GM18499 (cell line): ENCODE results near the gene PAM.
"Not testable (repeated sequence)": the region's sequence is repeated elsewhere in the genome, so short reads cannot be mapped to it uniquely, and the experiment has no call there.

ENCODE experiments used
- ATAC-seq: cut with Tn5 transposase; IDR thresholded peaks from one replicate; pipeline ENCODE4 v1.9.1; 2021; ENCODE audit warnings: moderate number of reproducible peaks; ENCODE audit not compliant: insufficient read depth, unreplicated experiment

PAM gene

GRCh38 chr5:102888483-102888882 is 133.4 kb downstream of the PAM start:
- no peak for ATAC-seq

- ATAC-seq, result no peak
Measured at GRCh38 chr5:102889033-102889432, 133.9 kb downstream of the PAM start.

DNA sequence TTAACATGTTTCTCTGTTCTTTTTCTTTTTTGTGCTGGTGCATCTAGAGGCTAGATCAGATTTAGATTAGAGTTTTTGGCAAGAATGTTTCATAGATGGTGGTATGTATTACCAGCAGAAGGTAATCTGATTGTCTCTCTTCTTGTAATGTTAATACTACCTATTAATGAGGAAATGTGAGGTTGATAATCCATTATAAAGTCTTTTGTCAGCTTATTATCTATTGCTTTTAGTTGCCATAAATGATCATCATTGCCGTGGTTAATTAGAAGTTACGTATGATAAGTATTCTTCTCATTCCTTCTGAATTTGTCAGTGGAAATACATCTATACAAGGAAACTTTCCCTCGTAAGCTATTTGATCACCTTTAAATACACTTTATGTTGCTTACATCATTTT is 135.0 kb downstream of the PAM start:
- ATAC-seq, result no peak

DNA sequence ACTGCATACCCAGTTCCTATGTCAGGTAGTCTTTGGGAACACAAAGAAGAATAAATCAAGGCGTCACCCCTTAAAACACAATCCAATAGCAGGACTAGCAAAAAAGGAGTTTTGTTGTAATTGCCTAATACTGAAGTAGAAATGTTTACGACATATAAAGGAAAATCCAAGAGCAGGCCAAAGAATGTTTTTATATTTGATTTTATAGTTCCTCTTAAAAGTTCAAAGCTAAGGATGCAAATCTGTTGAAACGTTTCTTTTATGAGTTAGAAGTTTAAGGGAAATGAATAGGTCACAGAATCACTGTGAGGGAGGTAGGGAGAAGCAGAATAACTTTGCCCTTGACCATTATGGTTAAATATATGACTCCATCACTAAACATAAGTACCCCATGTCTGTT is 136.1 kb downstream of the PAM start:
- ATAC-seq, result no peak

DNA sequence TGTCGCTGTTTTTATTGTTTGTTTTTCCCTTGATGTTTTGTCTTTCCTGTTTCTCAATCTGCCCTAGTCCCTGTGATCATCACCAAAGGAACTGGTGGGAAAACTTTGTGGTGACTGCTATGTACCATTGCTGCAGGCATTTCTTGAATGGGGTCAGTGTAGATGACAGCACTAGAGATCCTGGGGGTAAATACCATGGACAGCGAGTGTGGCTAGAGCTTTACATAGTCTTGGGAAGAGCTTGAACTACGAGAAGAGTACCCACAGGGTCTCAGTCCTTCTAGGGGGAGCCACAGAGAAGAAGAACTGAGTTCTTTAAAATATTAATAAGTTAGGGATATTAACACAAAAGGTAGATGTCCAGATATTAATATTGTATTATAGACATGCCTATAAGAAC is 138.8 kb downstream of the PAM start:
- ATAC-seq, result no peak

GRCh38 chr5:102895234-102895633 is 140.1 kb downstream of the PAM start:
- no peak for ATAC-seq

GRCh38 chr5:102895976-102896375 is 140.9 kb downstream of the PAM start:
- no peak for ATAC-seq

DNA sequence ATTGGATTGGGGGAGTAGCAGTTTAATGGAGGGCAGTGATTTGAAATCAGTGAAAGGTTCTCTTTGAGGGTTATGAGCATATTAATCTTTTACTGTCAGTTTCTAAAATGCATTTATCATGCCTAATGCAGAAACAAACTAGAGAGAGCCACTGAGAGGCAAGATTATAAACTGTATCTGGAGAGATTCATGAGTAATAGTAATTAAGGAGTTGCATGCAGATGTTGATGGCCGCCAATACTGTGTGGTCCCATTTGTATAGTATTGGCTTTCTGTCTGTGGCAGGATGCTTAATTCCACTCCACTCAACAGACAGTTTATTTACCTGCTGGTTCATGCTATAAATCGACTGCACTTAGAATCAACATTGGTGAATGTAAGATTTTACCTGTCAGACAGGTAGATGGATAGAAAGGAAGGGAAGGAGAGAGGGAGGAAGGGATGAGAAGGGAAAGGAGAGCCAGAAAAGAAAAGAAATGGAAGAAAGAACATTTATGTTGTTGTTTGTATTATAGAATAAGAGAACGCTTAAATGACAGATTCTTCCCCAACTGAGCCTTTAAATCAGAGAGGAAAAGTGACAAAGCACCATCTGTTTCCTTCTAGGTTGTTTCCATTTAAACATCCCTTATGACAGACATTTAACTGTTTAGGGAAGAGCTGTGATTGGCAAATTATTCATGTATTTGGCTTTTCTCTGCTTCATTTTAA is 146.5 kb downstream of the PAM start:
- ATAC-seq, result no peak

GRCh38 chr5:102902135-102902448 is 147.0 kb downstream of the PAM start:
- ATAC-seq, result no peak

GRCh38 chr5:102902647-102903046 is 147.5 kb downstream of the PAM start:
- ATAC-seq, result no peak

DNA sequence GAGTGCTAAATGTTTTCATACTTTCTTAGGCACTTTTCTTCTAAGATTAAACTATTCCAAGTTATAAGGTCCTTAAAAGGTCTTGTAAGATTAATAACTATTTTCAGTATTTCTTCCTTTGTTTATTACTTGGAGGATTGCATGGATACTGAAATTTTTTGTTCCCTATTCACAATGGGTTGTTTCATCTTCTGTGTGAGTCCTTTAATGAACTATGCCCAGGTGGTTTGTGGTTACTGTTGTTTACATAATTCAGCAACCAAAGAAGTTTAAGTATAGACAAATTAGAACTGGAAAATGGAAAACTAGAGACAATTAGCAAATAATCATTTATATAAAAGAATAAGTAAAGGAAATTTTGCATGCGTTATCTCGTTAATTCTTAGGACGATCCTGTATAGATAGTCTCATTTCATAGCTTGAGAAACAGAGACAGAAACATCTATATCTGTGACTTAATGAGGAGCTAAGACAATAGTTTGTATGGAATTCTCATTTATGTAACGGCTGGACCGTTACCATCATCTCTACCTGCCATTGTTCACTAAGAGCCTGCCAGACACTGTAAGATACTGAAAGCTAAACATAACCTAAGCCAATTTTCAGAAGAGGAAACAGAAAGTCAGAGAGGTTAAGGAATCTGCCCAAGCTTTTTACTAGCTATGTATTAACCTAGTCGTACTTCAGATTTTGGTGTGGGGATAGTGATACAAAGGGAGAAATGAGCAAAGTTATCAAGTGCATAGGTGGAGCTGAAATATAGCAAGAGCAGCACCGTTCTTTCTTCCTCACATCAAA is 148.2 kb downstream of the PAM start:
- no peak for ATAC-seq

DNA sequence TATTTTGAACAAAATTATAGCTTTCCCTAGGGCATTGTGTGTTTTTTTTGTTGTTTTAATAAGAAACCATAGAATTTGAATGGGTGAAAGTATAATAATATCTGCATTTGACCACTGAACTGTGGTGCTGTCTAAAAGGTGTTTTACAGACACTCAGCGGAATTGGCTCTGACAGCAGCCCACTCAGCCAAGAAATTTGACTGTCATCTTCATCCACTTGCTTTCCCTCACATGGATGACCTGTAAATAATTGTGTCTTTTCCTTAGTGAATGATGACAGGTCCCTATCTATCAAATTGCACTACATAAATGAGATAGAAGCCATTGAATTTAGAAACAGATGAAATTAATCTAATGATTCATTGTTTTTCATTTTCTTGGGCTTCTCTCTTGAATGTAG is 150.0 kb downstream of the PAM start:
- no peak for ATAC-seq

DNA sequence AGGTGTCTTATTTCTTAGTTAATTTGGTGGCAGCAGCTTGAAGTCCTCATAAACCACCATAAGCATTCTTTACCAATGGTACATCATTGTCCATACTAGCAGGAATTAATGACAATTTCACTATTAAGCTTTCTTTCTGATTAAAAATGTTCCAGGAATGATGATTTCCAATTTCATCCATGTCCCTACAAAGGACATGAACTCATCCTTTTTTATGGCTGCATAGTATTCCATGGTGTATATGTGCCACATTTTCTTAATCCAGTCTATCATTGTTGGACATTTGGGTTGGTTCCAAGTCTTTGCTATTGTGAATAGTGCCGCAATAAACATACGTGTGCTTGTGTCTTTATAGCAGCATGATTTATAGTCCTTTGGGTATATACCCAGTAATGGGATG is 152.0 kb downstream of the PAM start:
- ATAC-seq, result not testable (repeated sequence)

DNA sequence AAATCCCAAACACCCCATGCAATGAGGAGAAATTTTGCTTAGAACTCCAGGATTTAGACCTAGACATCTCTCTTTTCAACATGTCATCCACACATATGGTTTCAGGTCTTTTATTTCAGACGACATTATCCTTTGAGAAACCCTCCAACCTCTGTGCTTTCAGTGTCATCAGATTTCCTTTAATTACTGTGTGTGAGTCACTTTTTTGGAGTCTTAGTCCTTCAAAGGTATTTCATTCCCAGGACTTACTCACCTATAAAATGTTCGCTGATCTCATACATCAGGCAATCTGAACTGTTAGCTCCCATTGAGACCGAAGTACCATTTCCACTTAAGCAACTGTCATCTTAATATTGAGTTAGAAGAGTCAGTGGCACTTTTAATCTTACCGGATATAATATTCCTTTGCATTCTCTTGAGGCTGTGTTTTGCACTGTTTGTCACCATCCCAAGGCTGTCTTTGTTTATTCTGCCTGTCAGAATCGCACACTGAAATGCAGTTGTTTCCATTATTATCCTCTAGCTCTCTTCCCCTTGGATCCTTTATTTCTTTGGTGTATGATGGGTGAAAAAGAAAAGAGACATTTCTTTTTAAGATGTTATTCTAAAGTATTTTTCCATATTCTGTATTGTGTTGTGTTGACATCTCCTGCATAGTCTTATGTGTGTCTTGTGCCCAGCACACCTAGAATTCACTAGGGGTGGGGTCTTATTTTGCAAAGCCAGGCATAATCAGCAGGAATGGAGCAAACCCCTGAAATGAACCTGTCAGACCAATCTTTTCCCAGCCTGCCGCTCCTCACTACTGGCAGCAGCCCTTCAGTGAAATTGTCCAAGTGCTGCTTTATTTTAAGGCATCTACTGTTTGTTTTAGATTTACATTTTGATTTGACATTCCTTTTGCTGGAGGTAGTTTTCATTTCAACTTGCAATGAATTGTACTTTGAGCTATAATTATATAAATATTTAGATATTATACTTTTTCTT is 155.4 kb downstream of the PAM start:
- no peak for ATAC-seq

GRCh38 chr5:102911973-102912372 is 156.9 kb downstream of the PAM start:
- ATAC-seq, result no peak

DNA sequence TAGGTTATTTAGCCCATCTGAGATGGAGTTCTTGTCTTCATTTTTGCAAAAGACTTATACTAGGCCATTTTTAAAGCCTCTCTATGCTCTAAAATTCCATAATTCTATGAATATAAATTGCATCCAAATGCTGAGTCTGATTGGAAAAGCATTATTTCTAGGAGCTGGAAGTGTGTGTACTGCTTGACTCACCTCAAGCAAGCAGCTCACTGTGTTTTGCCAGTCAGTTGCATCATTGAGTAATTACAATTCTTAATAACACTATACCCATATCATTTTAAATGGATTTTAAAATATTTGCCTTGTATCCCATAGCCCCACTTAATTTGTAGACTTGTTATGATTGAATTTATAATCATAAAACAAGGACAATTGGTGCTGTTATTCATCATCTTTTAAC is 161.0 kb downstream of the PAM start:
- ATAC-seq, result no peak

- no peak for ATAC-seq
Measured at GRCh38 chr5:102918986-102919610, 164.0 kb downstream of the PAM start.

- no peak for ATAC-seq
Measured at GRCh38 chr5:102920762-102921161, 165.7 kb downstream of the PAM start.

DNA sequence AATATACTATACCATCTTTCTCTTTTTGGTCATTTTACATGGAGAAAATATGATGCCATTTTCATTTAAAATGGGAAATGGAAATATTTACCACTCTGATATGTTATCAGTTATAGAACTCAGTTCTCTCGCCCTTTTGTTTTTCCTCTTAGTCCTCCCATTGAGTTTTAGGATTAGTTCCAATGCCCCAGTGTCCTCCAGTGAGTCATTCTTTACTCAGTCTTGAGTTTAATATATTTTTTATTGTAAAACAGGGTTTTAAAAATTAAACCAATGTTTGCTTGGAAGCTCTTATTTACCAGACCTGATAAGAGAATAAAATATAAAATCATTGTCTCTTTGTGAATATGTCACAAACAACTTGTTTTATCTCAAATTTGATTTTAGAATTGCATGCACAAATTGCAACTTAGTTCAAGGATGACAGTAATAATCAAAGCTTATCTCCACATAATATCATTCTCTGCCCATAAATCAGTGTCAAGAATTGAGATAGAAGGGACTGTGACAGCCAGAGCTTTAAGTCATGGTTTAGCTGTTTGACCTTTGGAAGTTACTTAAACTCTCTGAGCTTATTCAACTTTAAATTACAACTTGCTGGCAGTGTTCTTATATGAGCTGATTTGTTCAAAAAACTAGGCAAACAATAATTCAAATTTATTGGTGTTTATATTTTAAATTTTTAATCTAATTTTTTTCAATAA is 166.4 kb downstream of the PAM start:
- ATAC-seq, result no peak
